Measurements from ENCODE around the gene KIF21A.

KIF21A gene

GRCh38 chr12:39389399-39390150, 53.3 kb downstream of the KIF21A start:
- H3K4me3 ChIP-seq (ENCODE audit: low read depth, low read length) = no peak overlapping the region

- H3K4me3 ChIP-seq (ENCODE audit: low read depth, low read length) = no peak overlapping the region
Measured at GRCh38 chr12:39386335-39386734, 56.6 kb downstream of the KIF21A start.

GRCh38 chr12:39383114-39383513, 59.8 kb downstream of the KIF21A start:
- H3K4me3 ChIP-seq (ENCODE audit: low read depth, low read length) = no peak overlapping the region

- no peak overlapping the region for H3K4me3 ChIP-seq (ENCODE audit: low read depth, low read length)
Measured at GRCh38 chr12:39380090-39380489, 62.8 kb downstream of the KIF21A start.

- no peak overlapping the region for H3K4me3 ChIP-seq (ENCODE audit: low read depth, low read length)
Measured at GRCh38 chr12:39378341-39378740, 64.6 kb downstream of the KIF21A start.

- no peak overlapping the region for H3K4me3 ChIP-seq (ENCODE audit: low read depth, low read length)
Measured at GRCh38 chr12:39375206-39375808, 67.6 kb downstream of the KIF21A start.

- H3K4me3 ChIP-seq (ENCODE audit: low read depth, low read length) = no peak overlapping the region
Measured at GRCh38 chr12:39372929-39373328, 70.0 kb downstream of the KIF21A start.

GRCh38 chr12:39372204-39372925, 70.6 kb downstream of the KIF21A start:
- no peak overlapping the region for H3K4me3 ChIP-seq (ENCODE audit: low read depth, low read length)

- no peak overlapping the region for H3K4me3 ChIP-seq (ENCODE audit: low read depth, low read length)
Measured at GRCh38 chr12:39369756-39370155, 73.2 kb downstream of the KIF21A start.

- no peak overlapping the region for H3K4me3 ChIP-seq (ENCODE audit: low read depth, low read length)
Measured at GRCh38 chr12:39368891-39369290, 74.0 kb downstream of the KIF21A start.

GRCh38 chr12:39368096-39368495, 74.8 kb downstream of the KIF21A start:
- no peak overlapping the region for H3K4me3 ChIP-seq (ENCODE audit: low read depth, low read length)

- H3K4me3 ChIP-seq (ENCODE audit: low read depth, low read length) = no peak overlapping the region
Measured at GRCh38 chr12:39367494-39367893, 75.4 kb downstream of the KIF21A start.

- no peak overlapping the region for H3K4me3 ChIP-seq (ENCODE audit: low read depth, low read length)
Measured at GRCh38 chr12:39365364-39366001, 77.4 kb downstream of the KIF21A start.

GRCh38 chr12:39364196-39364595, 78.7 kb downstream of the KIF21A start:
- no peak overlapping the region for H3K4me3 ChIP-seq (ENCODE audit: low read depth, low read length)

- H3K4me3 ChIP-seq (ENCODE audit: low read depth, low read length) = no peak overlapping the region
Measured at GRCh38 chr12:39359645-39360044, 83.3 kb downstream of the KIF21A start.

GRCh38 chr12:39357041-39357440, 85.9 kb downstream of the KIF21A start:
- no peak overlapping the region for H3K4me3 ChIP-seq (ENCODE audit: low read depth, low read length)

- no peak overlapping the region for H3K4me3 ChIP-seq (ENCODE audit: low read depth, low read length)
Measured at GRCh38 chr12:39355841-39356240, 87.1 kb downstream of the KIF21A start.

- no peak overlapping the region for H3K4me3 ChIP-seq (ENCODE audit: low read depth, low read length)
Measured at GRCh38 chr12:39354955-39355354, 88.0 kb downstream of the KIF21A start.

- no peak overlapping the region for H3K4me3 ChIP-seq (ENCODE audit: low read depth, low read length)
Measured at GRCh38 chr12:39352471-39353017, 90.4 kb downstream of the KIF21A start.

- no peak overlapping the region for H3K4me3 ChIP-seq (ENCODE audit: low read depth, low read length)
Measured at GRCh38 chr12:39351153-39351552, 91.8 kb downstream of the KIF21A start.

GRCh38 chr12:39348941-39349626, 93.8 kb downstream of the KIF21A start:
- H3K4me3 ChIP-seq (ENCODE audit: low read depth, low read length) = no peak overlapping the region
